H1 (cell line): Measurements from ENCODE around the gene RTN3. TPM values are rescaled to one million over a fixed set of nuclear protein-coding genes. Genes with fewer than 3 reads are reported as not detected.

Experiments used
- GABPA ChIP-seq: IDR thresholded peaks from 2 replicates; pipeline ENCODE4 v1.6.1; 2011; ENCODE audit warnings: mild to moderate bottlenecking, low read length, moderate library complexity, borderline replicate concordance; ENCODE audit not compliant: insufficient read depth
- HDAC6 ChIP-seq: IDR thresholded peaks from one replicate; pipeline ENCODE4 v1.7.1; 2012; ENCODE audit warnings: low read depth, mild to moderate bottlenecking, inconsistent platforms, low read length, moderate library complexity
- JUND ChIP-seq: IDR thresholded peaks from 2 replicates; pipeline ENCODE4 v1.6.1; 2011; ENCODE audit warnings: mild to moderate bottlenecking, improper control_type of control experiment, low read length
- SAP30 ChIP-seq: fragments of 300-600 bp; sonication (generic); IDR thresholded peaks from 2 replicates; pipeline ENCODE4 v1.7.1; 2012; ENCODE audit warnings: low read length, moderate library complexity, mild to moderate bottlenecking, inconsistent platforms; ENCODE audit not compliant: insufficient read depth, insufficient replicate concordance
- SP4 ChIP-seq: IDR thresholded peaks from 2 replicates; pipeline ENCODE4 v1.6.1; 2012; ENCODE audit warnings: low read length, inconsistent platforms
- polyA plus RNA-seq, 7 experiments: library from polyadenylated mRNA; depleted of rRNA in 3 of 7; stranded (reverse) in 5 of 7; unstranded in 2 of 7; fragments of >200 nt in 5 of 7; fragments of 200-250 nt in 2 of 7; gene quantifications; 1 replicate in 5 of 7; 2 replicates in 1 of 7; 4 replicates in 1 of 7; pipeline versions ENCODE4 v1.2.1 to v1.2.3, GENCODE V29; 2011 to 2013; ENCODE audit warnings: missing spikeins in 2 of 7, mixed read lengths in 2 of 7
- total RNA-seq: library from RNA; stranded (reverse); fragmentation: NEBNext Ultra II Directional; extraction: Animal tissue kit (Norgen Biotek cat#: 25700); gene quantifications from 2 replicates; pipeline ENCODE4 v1.2.1, GENCODE V29; 2021

Gene RTN3
- total and polyA plus RNA-seq, 2 of the 8 experiments (the other 6 are each of a cell fraction or from before 2014, with no cell fraction given) = 160 to 203 TPM

GRCh38 chr11:63694596-63694995, 13.3 kb downstream of the RTN3 start (continued):
- TF ChIP-seq HDAC6 (no peak), SP4 (no peak), JUND (no peak), GABPA (no peak), SAP30 (no peak)
